ENCODE data around the gene OASL.

GRCh38 chr12:120998435-120998834, 40.6 kb downstream of the OASL start:
- TF ChIP-seq TAF1 (IDR thresholded peaks at IDR 0.05; ENCODE audit: low read depth), result no peak
- TF ChIP-seq, protein P1, sequence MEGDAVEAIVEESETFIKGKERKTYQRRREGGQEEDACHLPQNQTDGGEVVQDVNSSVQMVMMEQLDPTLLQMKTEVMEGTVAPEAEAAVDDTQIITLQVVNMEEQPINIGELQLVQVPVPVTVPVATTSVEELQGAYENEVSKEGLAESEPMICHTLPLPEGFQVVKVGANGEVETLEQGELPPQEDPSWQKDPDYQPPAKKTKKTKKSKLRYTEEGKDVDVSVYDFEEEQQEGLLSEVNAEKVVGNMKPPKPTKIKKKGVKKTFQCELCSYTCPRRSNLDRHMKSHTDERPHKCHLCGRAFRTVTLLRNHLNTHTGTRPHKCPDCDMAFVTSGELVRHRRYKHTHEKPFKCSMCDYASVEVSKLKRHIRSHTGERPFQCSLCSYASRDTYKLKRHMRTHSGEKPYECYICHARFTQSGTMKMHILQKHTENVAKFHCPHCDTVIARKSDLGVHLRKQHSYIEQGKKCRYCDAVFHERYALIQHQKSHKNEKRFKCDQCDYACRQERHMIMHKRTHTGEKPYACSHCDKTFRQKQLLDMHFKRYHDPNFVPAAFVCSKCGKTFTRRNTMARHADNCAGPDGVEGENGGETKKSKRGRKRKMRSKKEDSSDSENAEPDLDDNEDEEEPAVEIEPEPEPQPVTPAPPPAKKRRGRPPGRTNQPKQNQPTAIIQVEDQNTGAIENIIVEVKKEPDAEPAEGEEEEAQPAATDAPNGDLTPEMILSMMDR (IDR thresholded peaks at IDR 0.05; ENCODE audit: poor library complexity, severe bottlenecking), result no peak
